Gastroesophageal sphincter (tissue), 3 donors: ENCODE results near the gene TMEM116.

ENCODE experiments used
- POLR2A ChIP-seq, 2 donors: fragments of 450-650 bp; IDR thresholded peaks; one replicate each; pipeline ENCODE4 v1.6.1; 2017; ENCODE audit warnings: antibody characterized with exemption in 2 of 2, mild to moderate bottlenecking in 2 of 2, moderate library complexity in 1 of 2
- TF ChIP-seq, protein P1 (sequence below), 4 experiments: fragments of 200-600 bp in 2 of 4; fragments of 450-650 bp in 2 of 4; sonication (generic) in 1 of 4; IDR thresholded peaks; one replicate each; pipeline ENCODE4 v1.5.1; 2017 to 2019; ENCODE audit warnings: antibody characterized with exemption in 4 of 4, mild to moderate bottlenecking in 2 of 4, moderate library complexity in 2 of 4

DNA sequence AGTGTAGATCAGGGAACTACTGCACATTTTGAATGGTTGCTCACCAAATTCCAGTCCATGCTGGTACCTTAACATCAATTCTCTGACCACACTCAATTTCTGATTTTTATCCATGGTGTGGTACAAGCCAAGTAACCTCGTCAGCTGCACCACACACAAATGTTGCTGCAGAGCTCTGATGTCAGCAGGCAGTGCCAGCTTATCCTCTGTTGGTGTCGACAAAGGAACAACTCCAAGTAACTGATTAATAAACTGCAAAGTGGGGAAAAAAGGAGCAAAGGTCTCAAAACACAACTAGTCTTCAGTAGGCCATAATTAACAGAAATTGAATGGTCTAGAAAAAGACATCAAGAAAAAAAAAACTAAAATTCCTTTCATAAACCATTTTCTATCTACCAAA, 48.2 kb upstream of the TMEM116 start:
- TF ChIP-seq POLR2A (IDR thresholded peaks at IDR 0.05), result no peak
- TF ChIP-seq, protein P1, sequence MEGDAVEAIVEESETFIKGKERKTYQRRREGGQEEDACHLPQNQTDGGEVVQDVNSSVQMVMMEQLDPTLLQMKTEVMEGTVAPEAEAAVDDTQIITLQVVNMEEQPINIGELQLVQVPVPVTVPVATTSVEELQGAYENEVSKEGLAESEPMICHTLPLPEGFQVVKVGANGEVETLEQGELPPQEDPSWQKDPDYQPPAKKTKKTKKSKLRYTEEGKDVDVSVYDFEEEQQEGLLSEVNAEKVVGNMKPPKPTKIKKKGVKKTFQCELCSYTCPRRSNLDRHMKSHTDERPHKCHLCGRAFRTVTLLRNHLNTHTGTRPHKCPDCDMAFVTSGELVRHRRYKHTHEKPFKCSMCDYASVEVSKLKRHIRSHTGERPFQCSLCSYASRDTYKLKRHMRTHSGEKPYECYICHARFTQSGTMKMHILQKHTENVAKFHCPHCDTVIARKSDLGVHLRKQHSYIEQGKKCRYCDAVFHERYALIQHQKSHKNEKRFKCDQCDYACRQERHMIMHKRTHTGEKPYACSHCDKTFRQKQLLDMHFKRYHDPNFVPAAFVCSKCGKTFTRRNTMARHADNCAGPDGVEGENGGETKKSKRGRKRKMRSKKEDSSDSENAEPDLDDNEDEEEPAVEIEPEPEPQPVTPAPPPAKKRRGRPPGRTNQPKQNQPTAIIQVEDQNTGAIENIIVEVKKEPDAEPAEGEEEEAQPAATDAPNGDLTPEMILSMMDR (IDR thresholded peaks at IDR 0.05), result no peak
